GM19463 (cell line): ENCODE data around the gene LILRB1.
"Not testable (repeated sequence)": the region's sequence is repeated elsewhere in the genome, so short reads cannot be mapped to it uniquely, and the experiment has no call there.

ENCODE experiments used
- ATAC-seq: cut with Tn5 transposase; IDR thresholded peaks from one replicate; pipeline ENCODE4 v1.9.1; 2021; ENCODE audit warnings: mild to moderate bottlenecking, moderate library complexity; ENCODE audit not compliant: unreplicated experiment

The LILRB1 gene

DNA sequence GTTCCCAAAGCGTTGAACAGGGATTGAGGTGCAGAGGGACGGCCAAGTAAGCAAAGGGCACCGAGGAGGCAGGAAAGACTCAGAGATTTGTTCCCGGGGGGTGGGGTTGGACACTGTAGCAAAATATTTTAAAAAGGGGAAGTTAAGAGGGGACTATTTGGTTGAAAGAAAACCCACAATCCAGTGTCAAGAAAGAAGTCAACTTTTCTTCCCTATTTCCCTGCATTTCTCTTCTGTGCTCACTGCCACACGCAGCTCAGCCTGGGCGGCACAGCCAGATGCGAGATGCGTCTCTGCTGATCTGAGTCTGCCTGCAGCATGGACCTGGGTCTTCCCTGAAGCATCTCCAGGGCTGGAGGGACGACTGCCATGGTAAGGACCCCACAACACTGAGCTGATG lies at the start of gene LILRB1:
TSS of gene LILRB1 (plus strand) at position 223 of the 400 bp plus-strand sequence. CDS start 590 bp downstream, outside the sequence.
- not testable (repeated sequence) for ATAC-seq

DNA sequence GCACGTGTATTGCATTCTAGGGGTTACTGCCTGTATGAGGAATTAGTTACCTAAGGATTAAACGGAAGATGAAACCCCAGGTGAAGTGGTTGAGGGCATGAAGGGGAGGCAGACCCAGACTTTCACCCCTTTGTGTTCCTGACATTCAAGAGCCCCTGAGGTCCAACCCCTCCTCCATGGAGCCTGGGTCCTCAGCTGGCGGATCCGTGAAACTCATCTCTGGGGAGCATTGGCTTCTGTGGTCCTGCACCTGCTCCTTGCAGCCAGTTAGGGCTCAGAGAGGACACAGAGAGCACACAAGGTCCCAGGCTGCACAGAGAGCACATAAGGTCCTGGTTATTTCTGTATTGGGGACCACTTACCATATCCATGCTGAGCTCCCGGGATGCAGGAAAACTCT lies 43.9 kb upstream of the LILRB1 start:
- ATAC-seq = no peak

DNA sequence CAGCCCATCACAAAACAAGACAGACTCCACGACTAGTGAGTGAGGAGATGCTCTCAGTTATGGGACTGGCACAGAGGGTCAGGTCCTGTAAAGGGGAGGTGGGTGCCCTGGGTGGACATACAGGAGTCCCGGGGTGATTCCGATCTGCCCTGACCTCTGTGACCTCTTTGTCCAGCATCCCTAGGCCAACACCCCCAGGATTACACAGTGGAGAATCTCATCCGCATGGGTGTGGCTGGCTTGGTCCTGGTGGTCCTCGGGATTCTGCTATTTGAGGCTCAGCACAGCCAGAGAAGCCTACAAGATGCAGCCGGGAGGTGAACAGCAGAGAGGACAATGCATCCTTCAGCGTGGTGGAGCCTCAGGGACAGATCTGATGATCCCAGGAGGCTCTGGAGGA lies 43.3 kb upstream of the LILRB1 start:
- ATAC-seq = no peak

DNA sequence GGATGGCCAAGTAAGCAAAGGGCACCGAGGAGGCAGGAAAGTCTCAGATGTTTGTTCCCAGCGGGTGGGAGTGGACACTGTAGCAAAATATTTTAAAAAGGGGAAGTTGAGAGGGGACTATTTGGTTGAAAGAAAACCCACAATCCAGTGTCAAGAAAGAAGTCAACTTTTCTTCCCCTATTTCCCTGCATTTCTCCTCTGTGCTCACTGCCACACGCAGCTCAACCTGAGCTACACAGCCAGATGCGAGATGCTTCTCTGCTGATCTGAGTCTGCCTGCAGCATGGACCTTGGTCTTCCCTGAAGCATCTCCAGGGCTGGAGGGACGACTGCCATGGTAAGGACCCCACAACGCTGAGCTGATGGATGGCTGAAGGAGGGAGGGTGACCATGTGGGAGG lies 36.8 kb upstream of the LILRB1 start, which contains the start of gene LILRA1:
TSS of gene LILRA1 (plus strand) at position 188 of the 400 bp plus-strand sequence. CDS start 613 bp downstream, outside the sequence.
- ATAC-seq = not testable (repeated sequence)

- ATAC-seq = not testable (repeated sequence)
Measured at GRCh38 chr19:54593931-54594626, 36.2 kb upstream of the LILRB1 start.

- ATAC-seq = no peak
Measured at GRCh38 chr19:54594737-54595136, 35.5 kb upstream of the LILRB1 start.

- not testable (repeated sequence) for ATAC-seq
Measured at GRCh38 chr19:54595680-54596436, 34.4 kb upstream of the LILRB1 start.

- ATAC-seq = no peak
Measured at GRCh38 chr19:54600212-54600611, 30.1 kb upstream of the LILRB1 start.

- ATAC-seq = no peak
Measured at GRCh38 chr19:54606230-54606629, 24.1 kb upstream of the LILRB1 start.

DNA sequence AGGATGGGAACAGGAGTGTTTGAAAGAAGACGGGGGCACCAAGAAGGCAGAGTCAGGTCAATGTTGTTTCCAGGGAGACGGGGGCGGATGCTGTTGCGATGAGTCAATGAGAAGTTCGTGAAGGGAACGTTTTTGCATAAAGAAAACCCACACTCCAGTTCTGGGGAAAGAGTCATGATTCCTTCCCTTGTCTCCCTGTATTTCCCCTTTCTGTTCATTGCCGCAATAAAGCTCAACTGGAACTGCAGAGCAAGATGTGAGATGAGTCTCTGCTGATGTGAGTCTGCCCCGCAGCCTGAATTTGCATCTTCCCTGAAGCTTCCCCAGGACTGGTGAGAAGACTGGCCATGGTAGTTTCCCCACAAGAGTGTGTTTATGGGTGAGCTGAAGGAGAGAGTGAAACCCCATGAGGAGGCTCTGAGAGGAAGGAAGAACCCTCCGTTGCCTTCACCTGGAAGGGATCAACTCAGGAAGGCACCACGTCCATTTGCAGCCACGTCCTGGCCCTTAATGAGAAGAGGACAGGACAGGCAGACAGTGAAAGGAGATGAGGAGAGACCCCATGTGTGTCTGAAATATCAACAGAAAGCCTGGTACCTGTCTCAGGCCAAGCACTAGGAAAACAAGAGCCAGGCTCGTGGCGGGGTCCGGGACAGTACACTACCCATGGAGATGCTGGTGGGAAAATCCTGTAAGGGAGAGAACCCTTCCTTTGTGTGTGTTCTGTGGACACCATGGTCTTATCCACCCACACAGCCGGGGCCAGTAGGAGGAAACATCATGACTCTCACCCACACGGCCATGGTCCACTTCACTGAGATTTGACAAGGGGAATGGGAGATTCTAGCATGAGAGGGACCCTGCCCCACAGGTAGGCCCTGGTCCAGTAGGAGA lies 23.1 kb upstream of the LILRB1 start:
- ATAC-seq = no peak

GRCh38 chr19:54607785-54608150 lies 22.5 kb upstream of the LILRB1 start:
- ATAC-seq = no peak

- ATAC-seq = no peak
Measured at GRCh38 chr19:54608205-54608604, 22.1 kb upstream of the LILRB1 start.

GRCh38 chr19:54608792-54609191 lies 21.5 kb upstream of the LILRB1 start:
- ATAC-seq = no peak

DNA sequence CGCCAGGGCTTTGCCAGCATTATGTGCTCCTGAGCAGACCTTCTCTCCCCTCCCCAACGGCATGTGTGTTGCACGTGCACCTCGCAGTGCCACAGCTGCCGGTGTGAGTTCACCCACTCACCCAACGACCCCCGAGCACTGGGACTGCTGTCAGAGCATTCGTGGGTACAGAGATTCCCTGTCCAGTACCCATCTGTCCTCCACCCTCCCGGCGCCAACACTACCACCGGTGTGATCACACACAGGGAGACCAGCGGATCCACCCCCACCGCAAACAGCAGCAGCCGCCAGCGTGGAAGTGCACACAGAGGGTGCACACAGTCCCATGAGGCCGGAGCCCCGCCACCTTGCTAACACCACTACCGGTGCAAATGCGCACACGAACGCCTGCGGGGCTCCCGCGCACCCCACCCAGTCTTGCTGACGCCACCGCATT lies 20.9 kb upstream of the LILRB1 start:
- no peak for ATAC-seq

DNA sequence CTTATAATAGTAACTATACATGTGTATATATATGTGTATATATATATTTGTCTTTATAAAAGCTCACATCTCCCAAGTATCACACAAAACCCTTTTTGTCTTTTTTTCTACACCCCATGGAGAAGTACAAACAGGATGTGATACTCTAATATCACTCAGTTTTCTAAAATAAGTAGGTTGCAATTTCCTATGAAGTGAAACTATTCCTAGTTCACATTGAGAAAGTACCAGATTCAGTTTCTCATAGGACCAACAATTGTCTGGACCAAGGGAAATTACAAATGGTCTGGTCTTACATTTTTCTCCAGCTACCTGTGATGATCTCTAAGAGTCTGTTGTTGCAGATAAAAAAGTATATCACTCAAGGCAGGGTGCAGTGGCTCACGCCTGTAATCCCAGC lies 17.9 kb upstream of the LILRB1 start:
- no peak for ATAC-seq

GRCh38 chr19:54614726-54615125 lies 15.6 kb upstream of the LILRB1 start:
- no peak for ATAC-seq

- ATAC-seq = no peak
Measured at GRCh38 chr19:54616057-54616456, 14.2 kb upstream of the LILRB1 start.

DNA sequence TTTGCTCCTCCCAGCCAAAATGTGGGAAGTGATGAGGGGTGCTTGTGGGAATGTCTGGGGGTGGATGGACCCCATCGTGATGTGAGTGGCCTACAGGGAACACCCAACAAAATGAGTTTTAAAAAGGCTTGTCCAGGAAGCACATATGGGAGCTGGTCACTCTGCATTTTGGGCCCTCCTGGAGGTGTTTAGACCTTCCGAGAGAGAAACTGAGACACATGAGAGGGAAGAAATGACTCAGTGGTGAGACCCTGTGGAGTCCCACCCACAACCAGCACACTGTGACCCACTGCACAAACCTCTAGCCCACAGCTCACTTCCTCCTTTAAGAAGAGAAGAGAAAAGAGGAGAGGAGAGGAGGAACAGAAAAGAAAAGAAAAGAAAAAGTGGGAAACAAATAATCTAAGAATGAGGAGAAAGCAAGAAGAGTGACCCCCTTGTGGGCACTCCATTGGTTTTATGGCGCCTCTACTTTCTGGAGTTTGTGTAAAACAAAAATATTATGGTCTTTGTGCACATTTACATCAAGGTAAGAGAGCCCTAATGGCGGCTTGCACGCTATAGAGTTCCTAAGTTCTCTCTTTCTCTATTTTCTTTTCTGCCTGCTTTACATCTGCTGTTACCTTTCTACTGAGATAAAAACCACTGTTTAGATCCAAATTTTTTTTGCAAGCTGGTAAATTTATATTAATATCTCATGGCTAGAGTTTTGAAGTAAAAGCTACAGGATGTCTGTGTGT lies 13.3 kb upstream of the LILRB1 start:
- ATAC-seq = peak; percentile 92

- no peak for ATAC-seq
Measured at GRCh38 chr19:54620464-54620863, 9.8 kb upstream of the LILRB1 start.

DNA sequence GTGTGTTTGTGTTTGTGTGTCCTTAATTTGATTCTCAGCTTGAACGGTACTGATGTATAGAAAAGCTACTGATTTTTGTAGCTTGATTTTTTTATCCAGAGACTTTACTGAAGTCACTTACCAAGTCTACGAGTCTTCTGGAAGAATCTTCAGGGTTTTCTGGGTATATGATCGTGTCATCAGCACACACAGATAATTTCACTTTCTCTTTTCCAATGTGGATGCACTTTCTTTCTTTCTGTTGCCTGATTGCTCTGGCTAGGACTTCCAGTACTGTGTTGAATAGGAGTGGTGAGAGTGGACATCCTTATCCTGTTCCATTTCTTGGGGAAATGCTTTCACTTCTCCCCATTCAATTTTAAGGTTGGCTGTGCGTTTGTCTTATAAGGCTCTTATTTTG lies 7.9 kb upstream of the LILRB1 start:
- ATAC-seq = no peak
